Osteocyte (in vitro differentiated cells): ENCODE measurements around the gene HAND1. TPM values are rescaled to one million over a fixed set of nuclear protein-coding genes. Genes with fewer than 3 reads are reported as not detected.

Experiments
- DNase-seq: peaks from one replicate; pipeline ENCODE4 v3.0.0; 2021; ENCODE audit warnings: mixed read lengths; ENCODE audit not compliant: unreplicated experiment; ENCODE audit errors: extremely low spot score
- H3K27ac Mint-ChIP-seq: one replicate; pipeline ENCODE4 v1.8.0; 2021; ENCODE audit warnings: mild to moderate bottlenecking, mixed read lengths; ENCODE audit not compliant: unreplicated experiment
- H3K27me3 Mint-ChIP-seq: one replicate; pipeline ENCODE4 v1.8.0; 2021; ENCODE audit warnings: mixed read lengths; ENCODE audit not compliant: unreplicated experiment
- H3K36me3 Mint-ChIP-seq: one replicate; pipeline ENCODE4 v1.8.0; 2021; ENCODE audit warnings: mixed read lengths; ENCODE audit not compliant: unreplicated experiment
- H3K4me1 Mint-ChIP-seq: one replicate; pipeline ENCODE4 v1.8.0; 2021; ENCODE audit warnings: mixed read lengths; ENCODE audit not compliant: unreplicated experiment
- H3K4me3 Mint-ChIP-seq: one replicate; pipeline ENCODE4 v1.8.0; 2021; ENCODE audit warnings: mild to moderate bottlenecking, moderate library complexity, mixed read lengths; ENCODE audit not compliant: unreplicated experiment
- H3K9me3 Mint-ChIP-seq: one replicate; pipeline ENCODE4 v1.8.0; 2021; ENCODE audit warnings: mixed read lengths; ENCODE audit not compliant: unreplicated experiment
- CTCF ChIP-seq: fragments of 200-600 bp; sonication (generic); IDR thresholded peaks from 2 replicates; pipeline ENCODE4 v1.5.0; 2021; ENCODE audit warnings: antibody characterized with exemption, mild to moderate bottlenecking, moderate library complexity
- total RNA-seq: library from RNA; stranded (reverse); gene quantifications from 2 replicates; pipeline ENCODE4 v1.2.1, GENCODE V29; 2021

The HAND1 gene
- total RNA-seq, 1 donor from 2014 or later: not detected

GRCh38 chr5:154501566-154501965, 23.5 kb upstream of the HAND1 start:
- Mint-ChIP-seq H3K9me3 (no peaks in the 10 kb centered on the region), H3K27me3 (peaks cover 54% of the 10 kb centered on the region), H3K36me3 (no peaks in the 10 kb centered on the region), H3K27ac (no peak overlapping the region), H3K4me1 (no peaks in the 10 kb centered on the region), H3K4me3 (no peak overlapping the region)
- no peak for DNase-seq
- no peak for TF ChIP-seq CTCF

- Mint-ChIP-seq H3K27ac (no peak overlapping the region), H3K27me3 (peaks cover 69% of the 10 kb centered on the region), H3K4me3 (no peak overlapping the region), H3K4me1 (no peaks in the 10 kb centered on the region), H3K9me3 (no peaks in the 10 kb centered on the region), H3K36me3 (no peaks in the 10 kb centered on the region)
- TF ChIP-seq CTCF: no peak
- no peak for DNase-seq
Observed at GRCh38 chr5:154498994-154499393, 21.0 kb upstream of the HAND1 start.

GRCh38 chr5:154498591-154498990, 20.6 kb upstream of the HAND1 start:
- no peaks in the 10 kb centered on the region for H3K36me3 Mint-ChIP-seq
- peaks cover 71% of the 10 kb centered on the region for H3K27me3 Mint-ChIP-seq
- no peaks in the 10 kb centered on the region for H3K9me3 Mint-ChIP-seq
- no peak for DNase-seq
- no peak overlapping the region for H3K4me3 Mint-ChIP-seq
- H3K27ac Mint-ChIP-seq: no peak overlapping the region
- TF ChIP-seq CTCF: no peak
- no peaks in the 10 kb centered on the region for H3K4me1 Mint-ChIP-seq

- Mint-ChIP-seq H3K27ac (no peak overlapping the region), H3K4me1 (no peaks in the 10 kb centered on the region), H3K36me3 (no peaks in the 10 kb centered on the region), H3K9me3 (no peaks in the 10 kb centered on the region), H3K4me3 (no peak overlapping the region), H3K27me3 (peaks cover 70% of the 10 kb centered on the region)
- TF ChIP-seq CTCF: no peak
- DNase-seq: no peak
Observed at GRCh38 chr5:154494036-154494435, 16.0 kb upstream of the HAND1 start.

- TF ChIP-seq CTCF: no peak
- Mint-ChIP-seq H3K36me3 (no peaks in the 10 kb centered on the region), H3K27me3 (peaks cover 68% of the 10 kb centered on the region), H3K4me3 (no peak overlapping the region), H3K4me1 (no peaks in the 10 kb centered on the region), H3K9me3 (no peaks in the 10 kb centered on the region), H3K27ac (no peak overlapping the region)
- DNase-seq: no peak
Observed at GRCh38 chr5:154493274-154493673, 15.2 kb upstream of the HAND1 start.
